ENCODE measurements around the gene ST6GAL1. TPM values are rescaled to one million over a fixed set of nuclear protein-coding genes. Genes with fewer than 3 reads are reported as not detected.

ST6GAL1 gene
- total and polyA plus RNA-seq, 8 donors, result 3.8 to 31.0 (median 13.5) TPM

DNA sequence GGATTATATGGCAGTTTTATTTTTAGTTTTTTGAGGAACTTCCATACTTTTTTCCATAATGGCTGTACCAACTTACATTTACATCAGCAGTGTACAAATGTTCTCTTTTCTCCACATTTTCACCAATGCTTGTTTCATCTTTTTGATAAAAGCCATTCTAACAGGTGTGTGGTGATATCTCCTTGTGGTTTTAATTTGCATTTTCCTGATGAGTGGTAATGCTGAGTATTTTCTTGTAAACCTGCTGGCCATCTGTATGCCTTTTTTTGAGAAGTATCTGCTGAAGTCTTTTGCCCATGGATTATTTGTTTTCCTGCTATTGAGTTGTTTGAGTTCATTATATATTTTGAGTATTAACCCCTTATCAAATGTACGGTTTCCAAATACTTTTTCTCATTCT is 158.4 kb downstream of the ST6GAL1 start:
- no peaks in the 10 kb centered on the region for H3K27me3 ChIP-seq
- H3K27ac ChIP-seq, result no peak overlapping the region
- no peak for DNase-seq
- no peak for TF ChIP-seq POLR2A (IDR thresholded peaks at IDR 0.05)
- TF ChIP-seq POLR2AphosphoS5 (IDR thresholded peaks at IDR 0.05), result no peak
- TF ChIP-seq, protein P1, sequence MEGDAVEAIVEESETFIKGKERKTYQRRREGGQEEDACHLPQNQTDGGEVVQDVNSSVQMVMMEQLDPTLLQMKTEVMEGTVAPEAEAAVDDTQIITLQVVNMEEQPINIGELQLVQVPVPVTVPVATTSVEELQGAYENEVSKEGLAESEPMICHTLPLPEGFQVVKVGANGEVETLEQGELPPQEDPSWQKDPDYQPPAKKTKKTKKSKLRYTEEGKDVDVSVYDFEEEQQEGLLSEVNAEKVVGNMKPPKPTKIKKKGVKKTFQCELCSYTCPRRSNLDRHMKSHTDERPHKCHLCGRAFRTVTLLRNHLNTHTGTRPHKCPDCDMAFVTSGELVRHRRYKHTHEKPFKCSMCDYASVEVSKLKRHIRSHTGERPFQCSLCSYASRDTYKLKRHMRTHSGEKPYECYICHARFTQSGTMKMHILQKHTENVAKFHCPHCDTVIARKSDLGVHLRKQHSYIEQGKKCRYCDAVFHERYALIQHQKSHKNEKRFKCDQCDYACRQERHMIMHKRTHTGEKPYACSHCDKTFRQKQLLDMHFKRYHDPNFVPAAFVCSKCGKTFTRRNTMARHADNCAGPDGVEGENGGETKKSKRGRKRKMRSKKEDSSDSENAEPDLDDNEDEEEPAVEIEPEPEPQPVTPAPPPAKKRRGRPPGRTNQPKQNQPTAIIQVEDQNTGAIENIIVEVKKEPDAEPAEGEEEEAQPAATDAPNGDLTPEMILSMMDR (IDR thresholded peaks at IDR 0.05), result no peak
- TF ChIP-seq EP300 (IDR thresholded peaks at IDR 0.05), result no peak
- no peaks in the 10 kb centered on the region for H3K36me3 ChIP-seq
- no peak overlapping the region for H3K4me3 ChIP-seq
- no peaks in the 10 kb centered on the region for H3K4me1 ChIP-seq
- intact Hi-C loops (cut with DNase I; ENCODE audit: low total_unique reads), result no loop called here
- WGBS, 5 donors, result 76 to 96% (median 80%) methylated on average over 1 of the region's 1 CpG
- peaks cover 0 to 32% (median 18%) of the 10 kb centered on the region in 4 donors for H3K9me3 ChIP-seq

GRCh38 chr3:187093320-187093719 is 163.0 kb downstream of the ST6GAL1 start:
- intact Hi-C loops (cut with DNase I; ENCODE audit: low total_unique reads), result no loop called here
- Histone ChIP-seq H3K4me3 (no peak overlapping the region), H3K9me3 (peaks cover 0 to 21% (median 8%) of the 10 kb centered on the region in 4 donors), H3K27me3 (no peaks in the 10 kb centered on the region), H3K27ac (no peak overlapping the region), H3K4me1 (no peaks in the 10 kb centered on the region), H3K36me3 (no peaks in the 10 kb centered on the region)
- TF ChIP-seq POLR2AphosphoS5 (IDR thresholded peaks at IDR 0.05), result no peak
- TF ChIP-seq EP300 (IDR thresholded peaks at IDR 0.05), result no peak
- TF ChIP-seq, protein P1 (IDR thresholded peaks at IDR 0.05), result no peak
- no peak for TF ChIP-seq POLR2A (IDR thresholded peaks at IDR 0.05)
- WGBS, 5 donors, result 84 to 100% (median 90%) methylated on average over 1 of the region's 1 CpG
- no peak for DNase-seq

GRCh38 chr3:187098923-187099512 is 168.7 kb downstream of the ST6GAL1 start:
- no peak overlapping the region for H3K4me3 ChIP-seq
- intact Hi-C loops (cut with DNase I; ENCODE audit: low total_unique reads), result no loop called here
- no peaks in the 10 kb centered on the region for H3K27me3 ChIP-seq
- TF ChIP-seq POLR2AphosphoS5 (IDR thresholded peaks at IDR 0.05), result no peak
- TF ChIP-seq, protein P1 (IDR thresholded peaks at IDR 0.05), result no peak
- no peaks in the 10 kb centered on the region for H3K36me3 ChIP-seq
- DNase-seq, result no peak
- WGBS, 5 donors, result 77 to 87% (median 86%) methylated on average over 2 of the region's 2 CpGs
- peaks cover 6 to 18% (median 13%) of the 10 kb centered on the region in 4 donors for H3K4me1 ChIP-seq
- H3K27ac ChIP-seq, result no peak overlapping the region
- H3K9me3 ChIP-seq, result peaks cover 0 to 11% (median 2%) of the 10 kb centered on the region in 4 donors

DNA sequence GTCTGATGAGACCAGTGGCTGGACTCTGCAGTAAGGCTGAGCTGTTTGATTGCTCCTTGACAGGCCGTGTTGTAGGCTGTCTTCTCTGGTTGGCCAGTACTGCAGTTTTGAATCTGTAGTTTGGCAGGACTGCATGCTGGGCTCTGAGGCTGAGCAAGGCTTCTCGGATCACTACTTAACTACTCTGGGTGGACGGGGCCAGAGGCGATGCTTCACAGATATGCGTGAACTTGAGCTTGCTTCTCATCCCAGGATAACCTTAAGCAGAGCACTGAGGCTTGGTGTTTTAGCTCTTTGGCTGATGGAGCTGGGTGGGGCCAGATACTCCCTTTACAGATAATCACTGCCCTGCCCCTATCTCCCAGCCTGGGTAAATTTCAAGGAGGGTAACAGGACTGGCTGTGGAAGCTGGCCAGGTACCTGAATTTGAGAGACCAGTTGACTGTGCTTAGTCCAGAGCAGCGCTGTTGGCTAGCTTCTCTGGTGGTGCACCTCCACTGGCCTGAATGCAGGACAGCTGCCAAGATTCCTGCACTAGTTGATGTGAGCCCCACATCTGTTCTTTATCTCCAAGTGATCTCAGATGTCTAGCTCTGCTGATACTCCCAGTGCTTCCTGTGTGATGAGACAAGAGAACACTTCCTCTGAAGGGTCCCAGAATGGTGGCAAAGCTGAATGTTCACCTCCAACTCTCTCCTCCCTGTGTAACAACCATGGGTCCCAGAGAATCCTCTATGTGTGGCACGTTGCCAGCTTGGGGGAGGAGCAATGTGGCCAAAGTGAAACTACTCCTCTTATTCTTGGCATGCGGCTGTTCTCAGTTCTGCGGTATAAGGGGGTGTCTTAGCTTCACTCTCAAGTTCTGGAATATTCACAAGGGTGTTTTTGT is 171.1 kb downstream of the ST6GAL1 start:
- Histone ChIP-seq H3K9me3 (peaks cover 0 to 8% (median under 1%) of the 10 kb centered on the region in 4 donors), H3K36me3 (no peaks in the 10 kb centered on the region), H3K27ac (peak overlapping the region in 4 of 5 donors; percentile 2 to 69 (median 42)), H3K4me3 (peak overlapping the region; percentile 5 to 31 (median 24)), H3K27me3 (no peaks in the 10 kb centered on the region), H3K4me1 (peaks cover 6 to 18% (median 13%) of the 10 kb centered on the region in 4 donors)
- TF ChIP-seq POLR2A (IDR thresholded peaks at IDR 0.05) (no peak), POLR2AphosphoS5 (IDR thresholded peaks at IDR 0.05) (peak in 1 of 3 donors; percentile 19)
- WGBS, 5 donors, result 37 to 55% (median 44%) methylated on average over 7 to 9 of the region's 9 CpGs
- intact Hi-C loops (cut with DNase I; ENCODE audit: low total_unique reads), result no loop called here
- DNase-seq, result peak; percentile 69 to 86

All from stomach (tissue), 9 donors.